Vagina (tissue), 2 donors: ENCODE results near the gene TMEM132C.

Experiments
- CTCF ChIP-seq, 3 experiments: fragments of 450-650 bp in 2 of 3; fragments of 200-600 bp in 1 of 3; sonication (generic) in 1 of 3; IDR thresholded peaks; one replicate each; pipeline ENCODE4 v1.5.1; 2017 to 2019; ENCODE audit warnings: antibody characterized with exemption in 3 of 3, mild to moderate bottlenecking in 2 of 3, moderate library complexity in 2 of 3
- POLR2A ChIP-seq, 2 donors: fragments of 450-650 bp; IDR thresholded peaks; one replicate each; pipeline ENCODE4 v1.6.1; 2017; ENCODE audit warnings: antibody characterized with exemption in 2 of 2, mild to moderate bottlenecking in 2 of 2, moderate library complexity in 2 of 2

GRCh38 chr12:128617304-128617833, 350.4 kb downstream of the TMEM132C start:
- no peak for TF ChIP-seq CTCF (IDR thresholded peaks at IDR 0.05)
- no peak for TF ChIP-seq POLR2A (IDR thresholded peaks at IDR 0.05)
